GM18502 (cell line): ENCODE results near the gene PPP1CC.
"Not testable (repeated sequence)": the region's sequence is repeated elsewhere in the genome, so short reads cannot be mapped to it uniquely, and the experiment has no call there.

Experiments used
- ATAC-seq: cut with Tn5 transposase; IDR thresholded peaks from one replicate; pipeline ENCODE4 v1.9.1; 2021; ENCODE audit warnings: mild to moderate bottlenecking; ENCODE audit not compliant: unreplicated experiment, poor library complexity

The PPP1CC gene

DNA sequence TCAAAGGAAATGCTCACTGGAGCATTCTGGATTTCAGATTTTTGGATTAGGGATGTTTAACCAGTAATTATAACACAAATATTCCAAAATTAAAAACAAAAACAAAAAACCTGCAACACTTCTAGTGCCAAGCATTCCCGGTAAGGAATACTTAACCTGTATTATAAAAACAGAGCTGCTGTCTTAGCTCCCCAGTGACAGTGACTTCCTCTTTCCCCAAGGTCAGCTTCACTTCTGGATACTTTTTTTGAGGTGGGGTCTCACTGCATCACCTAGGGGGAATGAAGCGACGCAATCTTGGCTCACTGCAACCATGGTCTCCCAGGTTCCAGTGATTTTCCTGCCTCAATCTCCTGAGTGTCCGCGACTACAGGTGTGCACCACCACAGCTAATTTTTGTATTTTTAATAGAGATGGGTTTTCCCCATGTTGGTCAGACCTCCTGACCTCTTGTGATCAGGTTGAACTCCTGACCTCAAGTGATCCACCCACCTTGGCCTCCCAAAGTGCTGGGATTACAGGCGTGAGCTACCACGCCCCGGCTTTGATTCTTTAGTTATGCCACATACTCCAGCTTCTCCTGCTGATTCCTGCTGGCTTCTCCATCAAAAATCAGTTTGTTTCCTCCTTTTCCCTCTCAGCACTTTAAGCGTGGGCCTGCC, 15.9 kb downstream of the PPP1CC start:
- ATAC-seq = no peak

DNA sequence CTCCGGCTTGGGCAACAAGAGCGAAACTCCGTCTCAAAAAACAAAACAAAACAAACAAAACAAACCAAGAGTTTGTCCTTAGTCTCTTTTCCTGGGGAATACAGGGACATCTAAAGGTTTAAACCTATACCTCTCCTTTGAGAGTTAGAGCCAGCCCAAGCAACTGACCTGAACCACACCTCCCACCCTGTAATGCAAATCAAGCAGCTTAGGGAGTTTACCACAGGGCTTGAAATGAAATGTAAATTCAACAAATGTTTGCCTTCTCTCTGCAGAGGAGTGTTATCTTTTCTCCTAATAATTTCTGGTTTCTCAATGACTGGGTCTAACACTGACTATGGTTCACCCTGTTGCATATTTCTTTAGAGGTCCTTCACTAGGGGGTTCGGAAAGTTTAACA, 16.7 kb downstream of the PPP1CC start:
- no peak for ATAC-seq

DNA sequence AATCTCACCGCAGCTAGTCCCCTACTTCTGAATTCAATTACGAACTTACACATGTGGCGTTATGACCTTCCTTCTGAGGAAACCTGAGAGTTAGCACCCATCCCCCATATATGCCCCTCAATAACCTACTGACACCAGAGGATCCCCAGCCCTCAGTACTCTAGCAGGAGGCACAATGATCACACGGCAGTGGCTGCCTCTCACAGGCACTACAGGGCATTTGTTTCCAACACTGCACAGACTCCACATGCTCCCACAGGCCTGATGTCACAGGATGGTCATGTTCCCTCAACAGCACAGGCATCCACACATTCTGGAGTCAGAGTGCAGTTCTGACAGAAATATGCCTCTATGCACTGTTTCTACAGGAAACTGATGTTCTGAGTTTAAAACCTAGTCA, 17.4 kb downstream of the PPP1CC start:
- ATAC-seq = no peak

DNA sequence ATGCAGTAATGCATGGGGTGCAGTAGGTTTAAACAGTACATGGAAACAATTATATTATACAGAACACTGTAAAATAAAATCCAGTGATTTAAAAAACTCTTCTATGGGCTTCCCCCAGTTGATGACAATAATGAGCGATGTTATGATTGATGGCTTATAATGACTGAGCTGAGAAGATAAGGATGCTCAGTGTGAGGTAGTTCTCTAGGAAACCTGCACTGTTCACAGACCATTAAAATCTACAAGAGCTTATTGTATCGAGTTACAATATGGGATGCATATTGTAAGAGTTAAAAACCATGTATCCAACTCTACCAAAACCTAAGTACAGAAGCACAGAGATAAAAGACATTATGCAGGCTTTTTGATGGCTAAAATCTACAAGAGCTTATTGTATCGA, 19.8 kb downstream of the PPP1CC start:
- not testable (repeated sequence) for ATAC-seq

DNA sequence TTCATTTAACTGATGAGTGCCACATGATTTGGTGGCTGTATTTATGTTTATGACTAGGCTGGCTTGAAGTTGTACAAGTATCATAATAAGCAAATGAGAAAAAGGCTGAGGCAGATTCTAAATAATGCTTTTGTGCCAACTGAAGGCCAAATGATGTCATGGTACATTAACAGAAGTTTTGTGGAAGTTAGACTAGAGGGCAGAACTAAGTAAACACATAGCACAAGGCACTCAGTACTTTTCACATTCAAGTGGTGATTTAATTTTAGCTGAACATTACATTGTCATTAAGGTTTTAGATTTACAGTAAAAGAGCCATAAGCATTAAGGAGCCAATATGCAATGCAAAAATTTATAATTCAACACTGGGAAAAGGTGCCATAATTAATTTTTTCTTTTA, 21.1 kb downstream of the PPP1CC start:
- no peak for ATAC-seq

DNA sequence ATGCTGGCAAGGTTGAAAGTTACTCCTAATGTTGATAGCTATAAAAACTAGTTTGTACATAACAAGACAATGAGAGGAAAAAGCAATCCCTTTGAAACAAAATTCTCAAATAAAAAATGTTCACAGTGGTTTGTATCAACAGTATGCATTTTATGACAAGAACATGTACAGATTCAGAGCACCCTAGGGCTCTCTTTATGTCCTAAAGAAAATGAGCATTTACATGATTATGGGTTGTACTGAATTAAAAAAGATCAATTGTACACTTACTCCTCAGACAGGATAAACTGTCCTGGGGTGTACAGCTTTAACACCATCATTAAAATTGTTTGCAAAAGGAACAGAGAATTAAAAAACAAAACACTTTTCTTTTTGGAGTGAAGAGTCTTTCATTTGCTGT, 22.2 kb downstream of the PPP1CC start:
- ATAC-seq = no peak

DNA sequence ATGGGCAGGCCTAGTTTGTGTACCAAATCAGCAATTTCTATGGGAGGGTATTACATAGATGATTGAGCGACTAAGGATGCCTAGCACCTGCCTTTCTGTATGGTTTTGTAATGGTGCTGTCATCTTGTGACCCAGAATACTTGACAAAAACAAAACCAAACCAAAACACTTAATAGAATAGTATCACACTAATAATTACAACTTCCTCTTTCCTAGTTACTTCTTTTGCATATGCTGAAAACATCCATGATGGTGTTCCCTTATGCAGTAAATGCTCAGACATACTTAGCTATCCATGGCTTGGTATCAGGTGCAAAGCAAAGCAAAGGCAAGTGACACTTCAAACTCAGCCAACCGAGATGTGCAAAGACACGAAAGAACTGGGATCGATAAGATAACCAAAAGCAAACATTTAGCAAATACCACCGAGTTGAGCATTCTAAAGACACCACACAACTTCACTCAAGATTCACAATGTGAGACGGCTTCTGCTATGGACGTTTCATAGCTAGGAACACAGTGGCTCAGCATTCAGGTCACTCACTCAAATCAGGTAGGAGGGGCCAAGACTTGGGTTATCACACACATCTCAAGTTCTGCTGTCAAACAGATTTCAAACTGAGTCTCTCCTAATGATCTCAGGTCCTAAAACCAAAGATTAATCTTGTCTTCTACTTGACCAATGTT, 24.3 kb downstream of the PPP1CC start:
- ATAC-seq = no peak

DNA sequence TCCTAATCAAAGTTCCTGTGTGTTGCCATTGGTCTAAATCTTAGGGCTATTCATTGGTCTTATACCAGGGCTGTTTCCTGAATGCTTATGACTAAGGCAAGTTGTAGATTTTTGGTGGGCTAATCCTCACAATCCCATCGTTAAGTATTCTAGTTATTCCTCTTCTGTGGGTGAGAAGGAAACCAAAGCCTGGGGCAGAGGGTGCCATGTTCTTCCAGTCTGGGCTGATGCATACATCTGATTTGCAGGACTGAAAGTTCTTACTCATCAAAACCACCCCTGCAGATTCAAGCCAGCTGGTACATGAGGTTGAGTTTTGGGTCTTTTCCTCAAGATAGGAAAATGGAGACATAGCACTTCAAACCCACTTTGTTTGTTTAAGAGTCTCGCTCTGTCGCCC, 25.7 kb downstream of the PPP1CC start:
- no peak for ATAC-seq

DNA sequence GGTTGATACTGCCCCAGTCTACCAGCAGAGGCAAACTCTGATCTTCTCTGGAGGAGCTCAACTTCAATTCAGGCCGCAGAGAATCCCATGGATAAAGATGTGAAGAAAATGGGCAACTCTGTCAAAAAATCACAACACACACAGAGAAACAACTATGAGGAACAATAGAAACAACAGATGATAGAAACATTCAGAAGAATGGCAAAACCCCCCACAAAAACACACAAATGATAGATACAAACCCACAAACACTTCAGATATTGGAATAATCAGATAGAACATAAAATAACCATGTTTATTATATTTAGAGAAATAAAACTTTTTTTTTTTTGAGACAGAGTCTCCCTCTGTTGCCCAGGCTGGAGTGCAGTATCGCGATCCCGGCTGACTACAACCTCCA, 33.8 kb downstream of the PPP1CC start:
- ATAC-seq = no peak

DNA sequence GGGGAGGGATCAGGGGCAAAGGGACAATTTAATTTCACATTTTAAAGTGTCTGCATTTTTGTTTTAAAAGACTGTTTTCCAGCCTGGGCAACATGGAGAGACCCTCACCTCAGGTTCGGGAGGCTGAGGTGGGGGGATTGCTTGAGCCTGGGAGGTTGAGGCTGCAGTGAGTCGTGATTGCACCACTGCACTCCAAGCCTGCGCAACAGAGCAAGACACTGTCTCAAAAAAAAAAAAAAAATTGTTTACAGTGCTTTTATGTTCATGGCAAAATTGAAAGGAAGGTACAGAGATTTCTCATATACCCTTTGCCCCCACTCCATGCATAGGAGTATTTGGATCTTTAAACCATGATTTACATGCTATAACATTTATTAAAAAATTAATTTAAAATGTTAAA, 37.4 kb downstream of the PPP1CC start:
- ATAC-seq = no peak

DNA sequence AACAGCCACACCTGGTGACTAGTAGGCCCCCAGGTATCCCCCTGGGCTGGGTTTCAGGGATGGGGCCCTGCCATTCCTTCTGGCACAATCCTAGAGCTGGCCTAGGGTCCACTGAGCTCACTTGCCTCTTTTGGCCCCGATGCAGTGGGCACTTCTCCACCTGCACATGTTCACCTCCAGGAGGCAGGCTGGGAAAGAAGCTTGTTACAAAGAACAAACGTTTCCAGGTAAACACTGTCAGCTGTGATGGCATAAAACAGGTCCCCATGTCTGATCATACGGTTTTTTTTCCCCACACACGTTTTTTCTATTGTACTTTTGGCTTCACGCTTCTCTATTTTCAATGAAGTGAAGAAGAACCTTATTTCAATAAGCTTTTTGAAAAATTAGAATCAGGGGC, 37.9 kb downstream of the PPP1CC start:
- no peak for ATAC-seq

DNA sequence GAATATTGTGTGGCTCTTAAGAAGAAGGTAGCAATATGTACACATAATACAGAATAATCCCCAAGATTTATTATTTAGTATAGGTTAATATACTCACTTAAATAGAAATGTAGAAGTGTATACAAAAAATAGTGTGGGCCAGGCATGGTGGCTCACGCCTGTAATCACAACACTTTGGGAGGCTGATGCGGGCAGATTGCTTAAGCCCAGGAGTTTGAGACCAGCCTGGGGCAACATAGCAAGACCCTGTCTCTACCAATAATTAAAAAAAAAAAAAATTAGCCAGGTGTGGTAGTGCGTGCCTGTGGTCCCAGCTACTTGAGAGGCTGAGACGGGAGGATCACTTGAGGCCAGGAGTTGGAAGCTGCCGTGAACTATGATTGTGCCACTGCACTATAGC, 38.5 kb downstream of the PPP1CC start:
- no peak for ATAC-seq

DNA sequence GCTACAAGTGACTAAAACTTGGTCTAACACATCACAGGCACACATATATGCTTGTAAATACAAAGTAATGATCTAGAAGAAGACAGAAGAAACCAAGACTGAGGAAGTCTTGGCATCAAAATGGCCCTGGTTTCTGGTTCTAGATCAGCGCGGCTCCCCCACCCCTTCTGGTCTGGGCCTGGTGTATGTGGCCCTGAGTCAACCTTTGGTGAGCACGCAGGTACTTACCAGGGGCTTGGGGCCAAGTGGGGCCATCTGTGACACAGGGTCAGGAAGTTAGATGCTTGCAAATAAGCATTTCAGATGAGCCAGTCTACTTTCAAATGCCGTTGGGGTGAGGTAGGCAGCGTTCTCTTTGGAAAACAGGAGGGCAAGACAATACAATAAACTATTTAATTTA, 40.6 kb downstream of the PPP1CC start:
- no peak for ATAC-seq

DNA sequence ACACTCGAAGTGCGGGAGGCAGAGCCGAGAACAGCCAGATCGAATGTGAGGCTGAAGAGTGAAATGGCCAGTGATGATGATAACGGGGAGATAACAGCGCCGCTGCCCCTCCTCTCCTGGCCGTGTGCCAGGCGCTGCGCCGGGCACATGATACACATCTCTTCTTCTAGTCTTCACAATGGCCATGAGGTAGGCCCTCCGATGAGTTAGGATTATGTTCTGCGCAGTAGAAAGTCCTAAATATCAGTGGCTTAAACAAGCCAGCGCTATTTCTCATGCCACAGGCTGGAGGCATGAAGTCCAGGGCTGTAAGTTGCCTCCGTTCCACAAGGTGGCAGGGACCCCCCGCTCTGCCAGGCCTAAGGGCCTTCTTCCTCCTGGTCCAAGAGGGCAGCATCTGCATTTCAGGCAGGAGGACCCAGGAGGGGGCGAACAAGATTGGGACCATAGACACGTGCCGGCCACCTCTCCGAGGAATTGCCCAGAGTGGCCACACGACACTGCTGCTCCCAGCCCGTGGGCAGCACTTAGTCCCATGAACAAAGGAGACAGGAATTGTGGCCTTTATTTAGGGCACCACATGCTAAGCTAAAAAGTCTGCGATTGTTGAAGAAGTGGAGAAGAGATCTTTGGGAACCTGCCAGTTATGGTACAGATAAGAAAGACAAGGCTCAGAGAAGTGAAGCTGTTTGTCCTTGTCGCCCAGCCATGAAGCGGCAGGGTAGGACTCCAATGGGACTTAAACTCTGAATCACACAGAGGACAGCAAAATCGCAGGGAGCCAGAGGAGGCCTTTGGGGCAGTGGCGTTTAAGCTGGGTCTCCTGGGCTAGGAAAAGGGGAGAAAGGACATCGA, 42.9 kb downstream of the PPP1CC start:
- no peak for ATAC-seq

DNA sequence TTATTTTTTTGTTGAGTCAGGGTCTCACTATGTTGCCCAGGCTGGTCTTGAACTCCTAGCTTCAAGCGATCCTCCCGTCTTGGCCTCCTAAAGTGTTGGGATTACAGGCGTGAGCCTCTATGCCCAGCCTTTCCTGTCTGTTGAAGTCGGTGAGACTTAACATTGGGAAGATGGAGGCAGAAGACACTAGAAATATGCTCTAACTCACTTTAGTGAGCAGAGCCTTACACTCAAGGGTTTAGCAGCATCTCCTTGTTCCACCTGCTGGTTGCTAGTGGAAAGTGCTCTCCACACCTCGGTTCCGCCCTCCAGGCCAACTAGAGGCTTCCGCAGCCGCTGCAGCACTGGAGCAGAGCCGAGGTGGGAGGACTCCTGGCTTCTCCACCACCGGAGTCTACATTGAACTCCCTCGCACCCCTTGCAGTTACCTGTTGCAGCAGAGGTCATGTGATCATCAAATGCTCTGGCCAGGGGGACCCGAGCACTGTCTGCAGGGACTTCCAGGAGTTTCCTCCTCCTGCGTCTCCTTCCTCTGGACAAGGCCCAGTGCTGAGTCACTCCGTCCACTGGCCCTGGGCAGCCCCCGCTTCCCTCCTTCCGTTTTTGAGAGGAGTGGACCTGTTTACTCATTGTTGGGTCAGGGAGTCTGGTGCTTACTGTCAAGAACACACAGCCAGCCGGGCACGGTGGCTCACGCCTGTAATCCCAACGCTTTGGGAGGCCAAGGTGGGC, 44.4 kb downstream of the PPP1CC start:
- peak; percentile 86 for ATAC-seq

DNA sequence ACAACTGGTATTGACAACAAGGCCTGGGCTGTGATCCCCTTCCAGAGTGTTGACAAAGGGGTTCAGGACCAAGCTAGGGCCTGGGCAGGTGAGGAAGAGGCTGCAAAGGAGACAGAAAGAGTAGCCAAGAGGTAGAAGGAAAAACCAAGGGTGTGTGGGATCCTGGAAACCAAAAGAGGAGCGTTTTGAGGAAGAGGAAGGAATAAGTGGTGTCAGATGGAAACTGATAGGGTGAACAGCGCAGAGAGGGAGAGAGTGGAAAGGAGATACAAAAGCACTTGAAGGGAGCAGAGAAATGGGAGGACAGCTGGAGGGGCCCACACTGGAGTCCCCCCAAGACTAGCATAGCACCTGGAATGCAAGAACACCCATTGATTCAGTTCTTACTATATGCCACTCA, 45.5 kb downstream of the PPP1CC start:
- ATAC-seq = no peak

DNA sequence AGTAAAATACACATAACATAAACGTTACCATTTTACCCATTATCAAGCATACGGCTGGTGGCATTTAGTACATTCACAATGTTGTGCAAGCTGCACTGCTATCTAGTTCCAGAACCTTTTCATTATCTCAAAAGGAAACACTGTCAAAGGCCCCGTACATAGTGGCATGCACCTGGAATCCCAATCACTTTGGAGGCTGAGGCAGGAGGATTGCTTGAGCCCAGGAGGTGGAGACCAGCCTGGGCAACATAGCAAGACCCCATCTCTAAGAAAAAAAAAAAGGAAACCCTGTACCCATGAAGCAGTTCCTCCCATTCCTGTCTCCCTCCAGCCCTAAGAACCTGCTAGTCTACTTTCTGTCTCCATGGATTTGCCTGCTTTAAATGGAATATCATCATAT, 46.4 kb downstream of the PPP1CC start:
- no peak for ATAC-seq

DNA sequence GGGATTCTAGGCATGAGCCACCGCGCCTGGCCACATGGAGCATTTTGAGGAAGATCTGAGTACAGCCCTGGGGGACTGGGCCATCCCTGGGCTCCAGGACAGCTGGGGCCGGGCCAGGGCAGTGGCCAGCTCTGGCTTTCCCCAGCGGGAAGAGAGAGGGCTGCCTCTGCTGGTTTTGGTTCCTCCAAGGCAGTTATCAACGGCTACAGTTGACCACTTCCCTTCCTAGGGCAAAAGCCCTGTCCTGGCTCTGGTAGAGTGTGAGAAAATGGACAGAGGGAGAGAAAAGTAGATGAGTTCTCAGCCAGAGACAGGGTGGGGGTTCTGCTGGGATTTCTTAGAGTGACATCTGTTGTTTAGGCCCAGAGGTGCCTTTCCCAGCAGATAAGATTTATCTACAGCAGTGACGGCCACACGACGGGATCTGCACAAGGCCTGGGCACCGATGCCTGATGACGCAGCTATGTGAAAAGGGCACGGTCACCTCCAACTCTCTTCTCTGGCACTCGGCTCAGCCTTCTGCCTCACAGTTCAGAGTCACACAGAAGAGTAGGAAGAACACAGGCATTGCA, 48.3 kb downstream of the PPP1CC start:
- no peak for ATAC-seq

DNA sequence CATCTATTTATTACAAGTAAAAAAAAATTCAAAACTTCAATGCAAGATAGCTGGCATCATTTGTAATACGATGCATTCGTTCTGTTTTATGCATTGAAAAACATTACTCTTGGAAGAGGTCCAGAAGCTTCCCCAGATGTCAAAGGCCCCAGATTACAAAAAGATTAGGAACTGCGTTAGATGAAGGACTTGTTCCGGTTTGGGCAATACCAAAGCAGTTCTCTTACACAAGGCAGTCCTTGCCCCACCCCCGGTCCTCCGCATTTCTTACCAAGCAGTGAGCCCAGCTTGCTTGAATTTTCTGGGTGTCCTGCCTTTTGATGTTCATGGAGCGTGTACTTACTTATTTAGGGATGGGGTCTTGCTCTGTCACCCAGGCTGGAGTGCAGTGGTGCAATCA, 49.0 kb downstream of the PPP1CC start:
- no peak for ATAC-seq

DNA sequence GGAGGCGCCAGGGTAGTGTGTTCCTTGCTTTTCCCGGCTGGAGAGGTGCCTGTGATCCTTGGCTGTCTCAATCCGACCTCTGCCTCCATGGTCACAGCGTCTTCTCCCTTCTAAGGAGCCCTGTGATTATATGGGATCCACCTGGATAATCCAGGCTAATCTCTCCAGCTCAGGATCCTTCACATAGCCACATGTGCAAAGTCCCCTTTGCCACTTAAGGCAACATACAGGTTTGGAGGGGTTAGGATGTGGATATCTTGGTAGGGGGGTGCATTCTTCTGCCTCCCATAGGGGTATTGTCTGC, 52.6 kb downstream of the PPP1CC start:
- ATAC-seq = no peak
